GM19238 (cell line): Measurements from ENCODE around the gene PAN2.

Source experiments
- DNase-seq: peaks from one replicate; pipeline ENCODE4 v3.0.0; 2011; ENCODE audit warnings: low spot score; ENCODE audit not compliant: insufficient read length

The PAN2 gene, protein sequence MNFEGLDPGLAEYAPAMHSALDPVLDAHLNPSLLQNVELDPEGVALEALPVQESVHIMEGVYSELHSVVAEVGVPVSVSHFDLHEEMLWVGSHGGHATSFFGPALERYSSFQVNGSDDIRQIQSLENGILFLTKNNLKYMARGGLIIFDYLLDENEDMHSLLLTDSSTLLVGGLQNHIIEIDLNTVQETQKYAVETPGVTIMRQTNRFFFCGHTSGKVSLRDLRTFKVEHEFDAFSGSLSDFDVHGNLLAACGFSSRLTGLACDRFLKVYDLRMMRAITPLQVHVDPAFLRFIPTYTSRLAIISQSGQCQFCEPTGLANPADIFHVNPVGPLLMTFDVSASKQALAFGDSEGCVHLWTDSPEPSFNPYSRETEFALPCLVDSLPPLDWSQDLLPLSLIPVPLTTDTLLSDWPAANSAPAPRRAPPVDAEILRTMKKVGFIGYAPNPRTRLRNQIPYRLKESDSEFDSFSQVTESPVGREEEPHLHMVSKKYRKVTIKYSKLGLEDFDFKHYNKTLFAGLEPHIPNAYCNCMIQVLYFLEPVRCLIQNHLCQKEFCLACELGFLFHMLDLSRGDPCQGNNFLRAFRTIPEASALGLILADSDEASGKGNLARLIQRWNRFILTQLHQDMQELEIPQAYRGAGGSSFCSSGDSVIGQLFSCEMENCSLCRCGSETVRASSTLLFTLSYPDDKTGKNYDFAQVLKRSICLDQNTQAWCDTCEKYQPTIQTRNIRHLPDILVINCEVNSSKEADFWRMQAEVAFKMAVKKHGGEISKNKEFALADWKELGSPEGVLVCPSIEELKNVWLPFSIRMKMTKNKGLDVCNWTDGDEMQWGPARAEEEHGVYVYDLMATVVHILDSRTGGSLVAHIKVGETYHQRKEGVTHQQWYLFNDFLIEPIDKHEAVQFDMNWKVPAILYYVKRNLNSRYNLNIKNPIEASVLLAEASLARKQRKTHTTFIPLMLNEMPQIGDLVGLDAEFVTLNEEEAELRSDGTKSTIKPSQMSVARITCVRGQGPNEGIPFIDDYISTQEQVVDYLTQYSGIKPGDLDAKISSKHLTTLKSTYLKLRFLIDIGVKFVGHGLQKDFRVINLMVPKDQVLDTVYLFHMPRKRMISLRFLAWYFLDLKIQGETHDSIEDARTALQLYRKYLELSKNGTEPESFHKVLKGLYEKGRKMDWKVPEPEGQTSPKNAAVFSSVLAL

GRCh38 chr12:56333679-56334489 is at the start of gene PAN2:
PAN2 (minus strand) TSS chr12:56334000; CDS start chr12:56333094, 906 bp downstream.
- DNase-seq: peak; percentile 98

GRCh38 chr12:56382611-56383010 is 48.8 kb upstream of the PAN2 start:
- DNase-seq: no peak

DNA sequence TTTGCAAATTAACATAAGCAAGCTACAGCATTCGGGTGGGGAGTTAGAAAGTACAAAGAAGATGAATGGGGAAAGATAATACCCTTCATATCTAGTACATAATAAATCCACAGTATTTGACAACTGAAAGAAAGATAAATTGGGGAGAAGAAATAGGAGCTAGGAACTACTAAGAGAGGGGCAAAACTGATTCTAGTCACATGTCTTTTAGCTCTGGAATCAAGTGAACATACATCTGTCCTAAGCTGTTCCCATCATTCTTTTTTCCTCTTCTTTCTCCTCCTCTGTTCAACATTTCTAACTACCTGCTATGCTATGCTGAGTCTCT is 44.2 kb upstream of the PAN2 start:
- DNase-seq: no peak

- no peak for DNase-seq
Measured at GRCh38 chr12:56377310-56377988, 43.6 kb upstream of the PAN2 start.

DNA sequence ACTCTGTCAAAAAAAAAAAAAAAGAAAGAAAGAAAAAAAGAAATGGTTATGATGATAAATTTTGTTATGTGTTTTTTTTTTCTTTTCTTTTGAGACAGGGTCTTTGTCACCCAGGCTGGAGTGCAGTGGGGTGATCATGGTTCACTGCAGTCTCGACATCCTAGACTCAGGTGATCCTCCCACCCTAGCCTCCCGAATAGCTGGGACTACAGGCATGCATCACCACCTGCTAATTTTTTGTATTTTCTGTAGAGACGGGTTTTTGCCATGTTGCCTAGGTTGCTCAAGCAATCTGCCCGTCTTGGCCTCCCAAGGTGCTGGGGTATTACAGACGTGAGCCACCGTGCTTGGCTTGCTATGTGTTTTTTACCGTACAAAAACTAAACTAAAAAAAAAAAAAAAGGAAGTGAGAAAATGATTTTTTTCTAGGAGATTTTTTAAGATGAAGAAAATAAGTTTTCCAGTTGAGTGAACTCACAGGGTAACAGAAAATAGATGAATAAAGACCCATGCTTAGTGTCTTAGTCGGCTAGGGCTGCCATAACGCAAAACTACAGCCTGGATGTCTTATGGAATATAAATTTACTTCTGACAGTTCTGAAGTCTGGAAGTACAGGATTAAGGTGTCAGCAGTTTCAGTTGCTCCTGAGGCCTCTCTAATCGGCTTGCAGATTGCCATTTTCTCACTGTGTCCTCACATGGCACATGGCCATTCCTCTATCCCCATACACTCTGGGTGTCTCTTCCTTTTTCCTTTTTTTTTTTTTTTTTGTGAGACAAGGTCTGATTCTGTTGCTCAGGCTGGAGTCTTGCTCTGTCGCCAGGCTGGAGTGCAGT is 42.0 kb upstream of the PAN2 start:
- no peak for DNase-seq

GRCh38 chr12:56374726-56375597 is 41.2 kb upstream of the PAN2 start:
- DNase-seq: no peak

DNA sequence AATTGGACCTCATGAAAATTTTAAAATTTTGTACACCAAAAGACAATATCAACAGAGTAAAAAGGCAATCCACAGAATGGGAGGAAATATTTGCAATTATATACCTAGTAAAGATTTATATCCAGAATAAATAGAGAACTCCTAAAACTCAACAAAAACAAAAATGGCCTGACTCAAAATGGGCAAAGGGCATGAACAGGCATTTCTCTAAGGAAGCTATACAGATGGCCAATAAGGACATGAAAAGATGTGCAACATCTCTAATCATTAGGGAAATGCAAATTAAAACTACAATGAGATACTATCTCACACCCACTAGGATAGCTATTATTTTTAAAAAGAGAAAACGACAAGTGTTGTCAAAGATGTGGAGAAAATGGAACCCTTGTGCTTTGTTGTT is 39.7 kb upstream of the PAN2 start:
- no peak for DNase-seq

DNA sequence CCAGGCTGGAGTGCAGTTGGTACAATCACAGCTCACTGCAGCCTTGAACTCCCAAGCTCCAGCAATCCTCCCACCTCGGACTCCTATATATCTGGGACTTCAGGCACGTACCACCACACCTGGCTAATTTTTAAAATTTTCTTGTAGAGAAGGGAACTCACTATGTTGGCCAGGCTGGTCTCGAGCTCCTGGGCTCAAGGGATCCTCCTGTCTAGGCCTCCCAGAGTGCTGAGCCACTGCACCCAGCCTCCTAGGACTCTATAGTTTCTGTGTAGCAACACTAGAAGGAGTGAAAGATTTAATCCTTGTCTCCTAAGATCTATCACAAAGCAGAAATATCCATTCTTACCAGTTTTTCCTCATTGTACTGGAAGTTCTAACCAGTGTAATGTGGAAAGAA is 33.1 kb upstream of the PAN2 start:
- DNase-seq: no peak

DNA sequence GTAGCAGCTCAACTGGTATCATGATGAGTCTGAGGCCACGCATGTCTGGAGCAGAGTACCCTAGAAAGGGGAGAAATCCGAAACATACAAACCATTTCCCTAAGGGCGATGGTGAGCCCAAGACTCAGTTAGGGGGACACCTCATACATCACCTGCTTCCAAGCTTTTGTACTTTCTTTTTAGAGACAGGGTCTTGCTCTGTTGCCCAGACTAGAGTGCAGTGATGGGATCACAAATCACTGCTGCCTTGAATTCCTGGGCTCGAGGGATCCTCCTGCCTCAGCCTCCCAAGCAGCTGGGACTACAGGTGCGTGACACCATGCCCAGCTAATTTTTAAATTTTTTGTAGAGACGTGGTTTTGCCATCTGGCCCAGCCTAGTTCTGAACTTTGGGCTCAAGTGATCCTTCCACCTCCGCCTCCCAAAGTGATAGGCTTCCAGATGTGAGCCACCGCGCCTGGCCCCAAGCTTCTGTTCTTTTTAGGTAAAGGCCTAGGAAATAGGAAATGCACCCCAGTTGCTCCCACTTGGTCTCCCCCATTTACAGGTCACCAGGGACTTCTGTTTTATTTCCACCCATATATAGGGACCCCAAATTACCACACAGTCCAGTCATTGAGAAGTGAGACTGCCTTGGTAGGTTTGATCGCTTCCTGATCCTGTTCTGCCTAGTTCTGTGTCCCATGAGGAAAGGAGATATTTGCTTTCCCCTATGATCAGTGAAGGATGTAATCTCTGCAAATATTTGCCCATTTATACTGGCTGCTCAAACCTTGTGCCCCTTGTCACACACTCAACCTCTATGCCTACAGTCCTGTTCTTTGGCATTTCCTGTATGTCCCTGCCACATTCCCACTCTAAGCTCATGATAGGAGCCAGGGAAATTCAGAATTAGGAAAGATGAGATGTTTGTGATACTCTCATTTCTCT is 28.6 kb upstream of the PAN2 start, which contains the start of gene APOF:
TSS of gene APOF (minus strand) at position 728 of the 930 bp plus-strand sequence. CDS start at position 616, 112 bp downstream.
- no peak for DNase-seq

DNA sequence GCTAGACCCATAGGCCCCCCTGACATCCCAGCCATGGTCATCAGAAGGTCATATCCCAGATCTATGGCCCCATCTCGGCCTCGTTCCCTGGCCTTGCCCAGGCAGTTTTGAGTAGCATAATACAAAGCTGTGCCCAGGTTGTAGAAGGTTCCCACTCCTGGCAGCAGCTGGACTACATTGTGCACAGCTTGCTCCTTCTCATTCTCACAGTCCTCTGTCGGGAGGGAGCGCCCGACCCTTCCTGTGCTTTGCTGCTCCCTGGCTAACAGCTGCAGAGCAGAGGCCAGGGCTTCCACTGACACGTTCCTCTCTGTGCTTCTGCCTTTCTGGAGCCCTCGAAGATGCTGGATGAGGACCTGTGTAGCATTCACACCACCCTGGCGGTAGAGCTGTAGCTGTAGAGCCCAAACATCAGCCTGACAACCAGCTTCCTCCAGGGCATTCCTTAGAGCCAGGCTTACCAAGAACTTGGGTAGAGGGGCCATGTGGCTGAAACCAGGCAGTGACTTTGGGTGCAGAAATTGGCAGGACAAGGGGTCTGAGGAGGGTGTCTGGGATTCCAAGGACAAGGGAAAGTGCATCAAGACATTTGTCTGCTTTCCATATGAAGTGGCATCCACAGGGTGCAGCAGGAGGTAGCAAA is 27.8 kb upstream of the PAN2 start:
- DNase-seq: no peak

GRCh38 chr12:56359851-56360767 is 26.3 kb upstream of the PAN2 start, which contains the start of gene STAT2:
STAT2 (minus strand) TSS chr12:56360107; CDS start chr12:56356571, 3,536 bp downstream.
- peak; percentile 88 for DNase-seq

DNA sequence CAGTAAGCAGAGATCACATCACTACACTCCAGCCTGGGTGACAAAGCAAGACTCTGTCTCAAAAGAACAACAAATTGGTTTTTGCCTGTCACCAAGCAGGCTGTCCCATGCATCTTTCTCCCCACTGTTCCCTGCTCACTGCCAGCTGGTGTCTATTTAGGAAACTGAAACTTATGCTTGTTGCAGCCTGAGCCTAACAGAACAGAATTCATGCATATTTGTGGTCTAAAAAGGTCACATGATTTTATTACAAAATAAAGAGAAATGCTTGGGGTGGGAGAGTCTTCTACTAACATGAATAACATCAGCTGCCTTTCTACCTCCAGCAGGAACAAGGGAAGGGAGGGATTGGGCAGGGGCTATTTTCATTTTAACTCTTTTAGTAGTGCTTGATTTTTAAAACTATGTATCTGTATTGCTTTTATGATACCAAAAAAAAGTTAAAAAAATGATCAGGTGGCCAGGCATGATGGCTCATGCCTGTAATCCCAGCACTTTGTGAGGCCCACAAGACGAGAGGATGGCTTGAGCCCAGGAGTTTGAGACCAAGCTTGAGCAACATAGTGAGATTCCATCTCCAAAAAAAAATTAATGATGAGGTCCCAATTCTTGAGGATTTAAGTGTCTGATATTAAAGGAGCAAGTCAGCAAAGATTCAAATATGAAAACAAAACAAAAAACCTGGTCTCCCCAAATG is 25.2 kb upstream of the PAN2 start:
- DNase-seq: no peak

- no peak for DNase-seq
Measured at GRCh38 chr12:56351325-56351724, 17.5 kb upstream of the PAN2 start.

- no peak for DNase-seq
Measured at GRCh38 chr12:56350662-56351061, 16.9 kb upstream of the PAN2 start.

- no peak for DNase-seq
Measured at GRCh38 chr12:56348776-56349175, 15.0 kb upstream of the PAN2 start.
